Stimulated activated CD4-positive, alpha-beta T cell treated with anti-CD3 and anti-CD28 coated beads, Interleukin-2, amount 100 ng/mL, for 48 hours (primary cell): ENCODE data around the gene PARP3.
"Not testable (repeated sequence)": the region's sequence is repeated elsewhere in the genome, so short reads cannot be mapped to it uniquely, and the experiment has no call there.

Source experiments
- DNase-seq, 2 donors: peaks; one replicate each; pipeline ENCODE4 v3.0.0-alpha.2; 2020

The PARP3 gene

GRCh38 chr3:51941798-51942602, at the start of gene PARP3, which contains the start of gene RRP9:
PARP3 (plus strand) TSS chr3:51942363; CDS start chr3:51943356, 993 bp downstream.
RRP9 (minus strand) TSS chr3:51941904; CDS start chr3:51941867, 37 bp downstream.
- peak; percentile 98 to 99 for DNase-seq

- no peak for DNase-seq
Measured at GRCh38 chr3:51894391-51894790, 47.8 kb upstream of the PARP3 start.

GRCh38 chr3:51894939-51895338, 47.2 kb upstream of the PARP3 start:
- DNase-seq, result no peak

- DNase-seq, result no peak
Measured at GRCh38 chr3:51896607-51897305, 45.4 kb upstream of the PARP3 start.

GRCh38 chr3:51897391-51897790, 44.8 kb upstream of the PARP3 start:
- DNase-seq, result no peak

DNA sequence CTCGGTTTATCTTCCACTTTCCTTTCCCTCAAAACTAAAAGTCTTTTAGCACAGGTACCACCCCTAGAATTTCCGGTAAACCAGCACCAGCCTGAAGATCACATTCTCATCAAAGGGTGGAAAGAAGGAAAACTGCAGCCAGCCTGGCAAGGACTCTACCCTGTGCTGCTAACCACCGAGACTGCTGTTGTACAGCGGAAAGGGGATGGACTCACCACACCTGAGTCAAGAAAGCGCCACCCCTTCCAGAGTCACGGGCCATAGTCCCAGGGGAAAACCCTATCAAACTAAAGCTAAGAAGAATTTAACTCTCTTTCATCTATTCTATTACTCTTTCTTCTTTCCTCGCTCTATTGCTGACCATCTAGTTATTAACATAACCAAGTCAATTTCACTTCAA, 42.1 kb upstream of the PARP3 start:
- DNase-seq, result not testable (repeated sequence)

DNA sequence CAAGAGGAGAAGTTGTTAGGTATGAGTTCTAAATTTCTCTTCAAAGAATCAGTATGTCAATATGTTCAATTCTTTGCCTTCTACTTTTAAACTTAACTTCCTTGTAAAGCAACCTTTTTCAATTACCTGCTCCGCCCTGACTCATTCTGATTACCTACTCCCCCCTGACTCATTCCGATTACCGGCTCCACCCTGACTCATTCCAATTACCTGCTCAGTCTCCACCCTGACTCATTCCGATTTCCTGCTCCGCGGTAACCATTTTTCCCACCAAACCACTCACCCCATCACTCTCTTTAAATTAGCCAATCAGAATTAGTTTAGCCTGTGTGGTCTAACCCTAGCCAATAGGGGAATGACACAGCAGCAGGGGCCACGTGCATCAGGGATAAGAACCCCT, 39.8 kb upstream of the PARP3 start:
- DNase-seq, result peak; percentile 3 to 7

DNA sequence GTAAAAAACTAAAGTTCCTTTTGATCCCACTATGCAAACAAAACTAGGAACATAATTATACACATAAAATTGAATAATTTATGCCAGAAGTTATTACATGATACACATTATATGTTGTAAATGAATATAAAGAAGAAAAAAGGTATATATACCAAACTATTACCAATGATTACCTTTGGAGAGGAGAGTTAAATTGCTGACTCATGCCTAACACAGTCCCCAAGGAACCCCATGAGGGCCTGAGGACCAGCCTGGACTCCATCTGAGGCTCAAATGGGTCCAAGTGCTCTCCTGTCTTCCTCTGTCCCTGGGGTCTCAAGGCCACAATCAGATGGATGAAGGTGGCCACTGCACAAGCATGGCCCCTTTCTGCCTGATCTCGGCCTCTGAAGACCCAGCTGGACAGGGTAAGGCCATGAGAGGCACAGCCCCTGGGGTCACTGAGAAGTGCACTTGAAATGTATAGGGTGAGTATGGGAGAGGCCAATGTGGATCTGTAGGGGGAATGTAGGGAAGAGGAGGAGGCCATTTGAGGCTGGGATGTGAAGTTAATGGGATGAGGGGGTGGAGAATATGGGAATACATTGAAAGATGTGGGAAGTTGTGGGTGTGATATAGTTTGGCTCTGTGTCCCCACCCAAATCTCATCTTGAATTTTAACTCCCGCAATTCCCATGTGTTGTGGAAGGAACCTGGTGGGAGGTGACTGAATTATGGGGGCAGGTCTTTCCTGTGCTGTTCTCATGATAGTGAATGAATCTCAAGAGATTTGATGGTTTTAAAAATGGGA, 37.9 kb upstream of the PARP3 start:
- DNase-seq, result no peak

DNA sequence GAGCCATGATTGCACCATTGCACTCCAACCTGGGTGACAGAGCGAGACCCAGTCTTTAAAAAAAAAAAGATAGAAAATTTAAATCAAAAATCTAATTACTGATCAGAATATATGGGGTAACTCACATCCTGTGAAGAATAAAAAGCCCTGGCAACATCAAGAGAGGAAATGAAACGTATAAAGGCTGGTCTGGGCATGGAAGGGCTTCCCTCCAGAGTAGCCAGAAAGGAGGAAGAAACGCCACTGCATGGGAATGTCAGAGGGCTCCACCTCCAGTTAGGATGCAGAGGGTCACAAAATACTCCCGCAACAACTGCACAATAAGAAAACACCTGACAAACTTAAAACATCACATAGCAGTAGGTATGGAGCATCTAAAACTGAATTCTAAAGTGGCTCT, 34.1 kb upstream of the PARP3 start:
- DNase-seq, result no peak

DNA sequence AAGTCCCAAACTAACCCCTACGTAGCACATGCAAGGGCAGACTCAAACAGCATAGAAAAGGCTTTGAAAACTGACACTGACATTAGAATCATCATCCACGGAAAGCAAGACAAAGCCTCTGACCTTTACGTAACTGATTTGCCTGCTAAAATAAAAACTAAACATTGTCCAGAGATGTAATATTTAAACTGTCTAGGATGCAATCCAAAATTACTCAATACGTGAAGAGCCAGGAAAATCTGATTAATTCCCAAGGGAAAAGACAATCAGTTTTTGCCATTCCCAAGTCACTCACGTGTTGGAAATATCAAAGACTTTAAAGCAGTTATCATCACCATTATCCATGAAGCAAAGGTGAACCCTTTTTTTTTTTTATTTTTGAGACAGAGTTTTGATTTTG, 25.7 kb upstream of the PARP3 start:
- DNase-seq, result no peak

- DNase-seq, result no peak
Measured at GRCh38 chr3:51921081-51921578, 21.0 kb upstream of the PARP3 start.

- no peak for DNase-seq
Measured at GRCh38 chr3:51927061-51927977, 14.8 kb upstream of the PARP3 start.

DNA sequence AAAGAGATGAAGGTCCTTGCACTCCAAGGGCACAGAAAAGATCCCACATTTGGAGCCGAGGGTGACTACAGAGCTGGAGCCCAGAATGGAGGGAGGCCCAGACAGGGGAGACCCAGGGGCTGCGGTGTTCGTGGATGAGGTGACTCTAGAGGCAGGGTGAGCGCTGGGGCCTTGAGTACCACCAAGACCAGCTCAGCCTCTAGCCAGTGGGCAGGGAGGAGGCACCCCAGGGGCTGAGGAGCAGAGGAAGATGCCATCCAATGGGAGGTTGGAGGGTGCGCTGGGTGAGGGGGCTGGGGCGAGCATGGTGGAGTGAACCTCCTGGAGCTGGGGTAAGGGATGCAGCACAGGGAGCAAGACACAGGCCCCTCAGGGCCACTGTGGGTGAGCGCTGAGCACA, 13.7 kb upstream of the PARP3 start:
- no peak for DNase-seq

- not testable (repeated sequence) for DNase-seq
Measured at GRCh38 chr3:51928981-51929380, 13.2 kb upstream of the PARP3 start.

DNA sequence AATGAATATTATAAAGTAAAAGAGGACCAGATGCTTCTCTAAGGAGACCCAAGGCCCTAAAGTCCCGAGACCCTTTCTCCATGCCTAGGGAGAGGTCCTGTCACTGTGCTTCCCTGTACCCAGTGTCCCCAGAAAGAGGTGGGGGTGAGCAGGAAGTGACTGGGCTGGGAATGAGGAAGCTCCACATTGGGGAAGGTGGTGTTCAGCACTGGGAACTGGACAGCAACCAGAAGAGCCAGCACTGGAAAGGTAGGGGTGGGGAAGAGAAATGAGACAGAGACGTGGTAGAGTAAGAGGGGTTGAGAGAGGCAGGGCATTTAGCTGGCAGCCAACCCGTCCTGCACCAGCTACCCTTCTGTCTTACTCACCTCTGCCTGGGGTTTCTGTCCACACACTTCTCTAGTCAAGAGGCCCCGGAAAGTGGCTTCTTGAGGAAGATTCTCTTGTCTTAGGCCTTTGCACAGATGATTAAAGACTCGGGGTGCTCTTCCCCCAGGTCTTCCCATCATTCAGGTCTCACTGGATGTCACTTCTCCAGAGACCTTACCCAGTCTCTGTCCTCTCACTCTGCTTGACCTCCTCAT, 12.7 kb upstream of the PARP3 start:
- no peak for DNase-seq

GRCh38 chr3:51930439-51930838, 11.7 kb upstream of the PARP3 start:
- DNase-seq, result no peak

DNA sequence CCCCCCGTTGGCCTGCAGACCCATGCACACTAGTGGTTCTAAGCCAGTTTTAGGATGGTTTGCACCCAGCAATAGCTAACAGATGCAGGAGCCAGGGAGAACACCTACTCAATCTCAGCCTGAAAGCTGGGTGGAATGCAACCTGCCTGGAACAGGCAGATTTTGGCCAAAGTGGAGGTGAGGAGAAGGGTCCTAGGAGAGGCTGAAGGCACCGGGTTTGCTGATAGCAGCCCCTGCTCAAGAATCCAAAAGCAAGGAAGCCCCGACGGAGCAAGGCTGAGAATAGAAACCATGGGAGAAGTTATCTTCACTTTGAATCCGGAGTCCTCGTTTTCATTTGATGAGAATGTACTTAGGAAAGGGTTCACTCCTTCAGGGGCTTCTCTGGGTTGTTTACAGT, 10.4 kb upstream of the PARP3 start:
- DNase-seq, result no peak

GRCh38 chr3:51932471-51933370, 9.4 kb upstream of the PARP3 start:
- DNase-seq, result no peak

DNA sequence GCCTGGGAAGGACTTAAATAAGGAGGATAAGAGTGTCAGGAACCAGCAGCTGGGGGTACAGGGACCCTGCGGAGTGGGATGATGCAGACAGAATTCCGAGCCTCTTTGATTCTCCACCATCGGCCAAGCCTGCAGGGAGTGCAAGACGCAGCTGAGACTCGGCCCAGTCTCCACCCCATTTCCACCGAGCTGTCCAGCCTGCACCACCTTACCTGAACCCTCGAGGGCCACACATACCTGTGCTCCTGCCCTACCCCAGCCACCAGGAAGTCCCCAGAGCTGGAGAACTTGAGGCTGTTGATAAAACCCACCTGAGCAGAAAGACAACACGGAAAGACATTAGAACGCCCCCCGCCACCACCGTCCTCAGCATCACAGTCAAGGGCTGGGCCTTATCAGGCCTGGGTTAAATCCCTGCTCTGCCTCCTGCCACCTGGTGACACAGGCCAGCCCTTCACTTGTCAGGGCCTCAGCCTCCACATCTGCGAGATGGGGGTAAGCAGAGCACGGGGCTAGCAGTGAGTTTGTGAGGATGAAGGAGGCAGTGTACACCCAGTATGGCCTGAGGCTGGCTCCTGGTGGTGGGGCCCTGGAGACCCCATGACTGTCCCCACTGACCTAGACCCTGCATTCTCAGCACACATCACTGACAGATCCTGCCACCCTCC, 8.6 kb upstream of the PARP3 start:
- no peak for DNase-seq
